ENCODE results near the gene ZNF430.

DNA sequence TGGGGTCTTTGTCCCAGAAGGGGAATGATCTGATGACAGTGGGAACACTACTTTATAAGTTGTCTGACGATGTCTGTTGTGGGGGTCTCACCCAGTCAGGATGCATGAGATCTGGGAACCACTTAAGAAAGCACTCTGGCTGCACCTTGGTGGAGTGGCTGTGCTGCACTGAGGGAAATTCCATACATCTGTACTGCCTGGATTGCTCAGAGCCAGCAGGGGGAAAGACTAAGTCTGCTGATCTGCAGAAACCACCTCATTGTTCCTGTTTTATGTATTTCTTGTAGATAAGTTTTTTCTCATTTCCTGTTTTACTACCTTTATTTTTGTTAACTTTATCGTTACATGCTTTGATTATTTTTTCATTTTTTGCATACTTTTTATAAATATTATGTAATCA lies 27.3 kb downstream of the ZNF430 start:
- no peak for TF ChIP-seq POLR2A (IDR thresholded peaks at IDR 0.05; ENCODE audit: low read depth)
- TF ChIP-seq CTCF (IDR thresholded peaks at IDR 0.05): no peak
- no peak for TF ChIP-seq POLR2AphosphoS5 (IDR thresholded peaks at IDR 0.05)
